Nephron (organoid): ENCODE results near the gene KMT2B.

Experiments used
- H3K27ac Mint-ChIP-seq, 3 experiments: 2 replicates each; pipeline ENCODE4 v1.8.0; 2020; ENCODE audit warnings: mixed read lengths in 3 of 3, mild to moderate bottlenecking in 2 of 3, moderate library complexity in 1 of 3
- H3K27me3 Mint-ChIP-seq: 2 replicates; pipeline ENCODE4 v1.8.0; 2021; ENCODE audit warnings: low read depth, mild to moderate bottlenecking, moderate library complexity, mixed read lengths
- H3K36me3 Mint-ChIP-seq: 2 replicates; pipeline ENCODE4 v1.8.0; 2020; ENCODE audit warnings: low read depth, mixed read lengths
- H3K4me1 Mint-ChIP-seq: 2 replicates; pipeline ENCODE4 v1.8.0; 2020; ENCODE audit warnings: mixed read lengths
- H3K4me3 Mint-ChIP-seq, 3 experiments: 2 replicates each; pipeline ENCODE4 v1.8.0; 2020; ENCODE audit warnings: mild to moderate bottlenecking in 3 of 3, mixed read lengths in 3 of 3, moderate library complexity in 2 of 3
- H3K9me3 Mint-ChIP-seq: 2 replicates; pipeline ENCODE4 v1.8.0; 2020; ENCODE audit warnings: mixed read lengths
- TF ChIP-seq, protein P1 (sequence below), 3 experiments: fragments of 200-600 bp; sonication (generic); IDR thresholded peaks; one replicate each; pipeline ENCODE4 v1.5.0; 2021; ENCODE audit warnings: antibody characterized with exemption in 3 of 3; ENCODE audit not compliant: unreplicated experiment in 3 of 3

KMT2B gene

DNA sequence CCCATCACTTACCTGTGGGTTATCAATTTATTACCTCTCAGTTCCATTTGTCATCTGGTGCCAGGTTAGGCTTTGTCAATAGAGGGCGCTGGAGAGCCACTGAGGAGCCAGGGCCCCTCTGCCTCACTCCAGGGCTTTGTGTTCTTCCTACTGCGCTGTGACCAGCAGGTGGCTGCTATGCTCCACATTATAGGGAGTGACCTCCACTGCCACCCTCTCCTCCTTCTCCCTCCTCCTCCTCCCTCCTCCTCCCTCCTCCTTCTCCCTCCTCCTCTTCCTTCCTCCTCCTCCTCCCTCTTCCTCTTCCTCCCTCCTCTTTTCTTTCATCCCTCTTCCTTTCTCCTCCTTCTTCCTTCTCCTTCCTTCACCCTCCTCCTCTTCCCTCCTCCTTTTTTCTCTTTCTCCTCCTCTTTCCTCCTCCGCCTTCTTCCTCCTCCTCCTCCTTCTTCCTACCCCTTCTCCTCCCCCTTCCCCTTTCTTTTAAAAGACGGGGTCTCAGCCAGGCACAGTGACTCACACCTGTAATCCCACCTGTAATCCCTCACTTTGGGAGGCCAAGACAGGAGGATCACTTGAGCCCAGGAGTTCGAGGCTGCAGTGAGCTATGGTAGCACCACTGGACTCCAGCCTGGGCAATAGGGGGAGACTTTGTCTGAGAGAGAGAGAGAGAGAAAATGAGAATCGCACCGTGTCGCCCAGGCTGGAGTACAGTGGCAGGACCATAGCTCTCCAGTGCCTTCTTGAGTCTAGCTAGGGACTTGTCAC lies 23.8 kb upstream of the KMT2B start:
- no peak overlapping the region for H3K4me3 Mint-ChIP-seq
- H3K36me3 Mint-ChIP-seq = no peaks in the 10 kb centered on the region
- no peaks in the 10 kb centered on the region for H3K4me1 Mint-ChIP-seq
- no peaks in the 10 kb centered on the region for H3K27me3 Mint-ChIP-seq
- no peak overlapping the region for H3K27ac Mint-ChIP-seq
- TF ChIP-seq, protein P1, sequence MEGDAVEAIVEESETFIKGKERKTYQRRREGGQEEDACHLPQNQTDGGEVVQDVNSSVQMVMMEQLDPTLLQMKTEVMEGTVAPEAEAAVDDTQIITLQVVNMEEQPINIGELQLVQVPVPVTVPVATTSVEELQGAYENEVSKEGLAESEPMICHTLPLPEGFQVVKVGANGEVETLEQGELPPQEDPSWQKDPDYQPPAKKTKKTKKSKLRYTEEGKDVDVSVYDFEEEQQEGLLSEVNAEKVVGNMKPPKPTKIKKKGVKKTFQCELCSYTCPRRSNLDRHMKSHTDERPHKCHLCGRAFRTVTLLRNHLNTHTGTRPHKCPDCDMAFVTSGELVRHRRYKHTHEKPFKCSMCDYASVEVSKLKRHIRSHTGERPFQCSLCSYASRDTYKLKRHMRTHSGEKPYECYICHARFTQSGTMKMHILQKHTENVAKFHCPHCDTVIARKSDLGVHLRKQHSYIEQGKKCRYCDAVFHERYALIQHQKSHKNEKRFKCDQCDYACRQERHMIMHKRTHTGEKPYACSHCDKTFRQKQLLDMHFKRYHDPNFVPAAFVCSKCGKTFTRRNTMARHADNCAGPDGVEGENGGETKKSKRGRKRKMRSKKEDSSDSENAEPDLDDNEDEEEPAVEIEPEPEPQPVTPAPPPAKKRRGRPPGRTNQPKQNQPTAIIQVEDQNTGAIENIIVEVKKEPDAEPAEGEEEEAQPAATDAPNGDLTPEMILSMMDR (IDR thresholded peaks at IDR 0.05; ENCODE audit: unreplicated experiment in 3 of 3) = peak; percentile 96 to 97 (median 96)
- no peaks in the 10 kb centered on the region for H3K9me3 Mint-ChIP-seq

DNA sequence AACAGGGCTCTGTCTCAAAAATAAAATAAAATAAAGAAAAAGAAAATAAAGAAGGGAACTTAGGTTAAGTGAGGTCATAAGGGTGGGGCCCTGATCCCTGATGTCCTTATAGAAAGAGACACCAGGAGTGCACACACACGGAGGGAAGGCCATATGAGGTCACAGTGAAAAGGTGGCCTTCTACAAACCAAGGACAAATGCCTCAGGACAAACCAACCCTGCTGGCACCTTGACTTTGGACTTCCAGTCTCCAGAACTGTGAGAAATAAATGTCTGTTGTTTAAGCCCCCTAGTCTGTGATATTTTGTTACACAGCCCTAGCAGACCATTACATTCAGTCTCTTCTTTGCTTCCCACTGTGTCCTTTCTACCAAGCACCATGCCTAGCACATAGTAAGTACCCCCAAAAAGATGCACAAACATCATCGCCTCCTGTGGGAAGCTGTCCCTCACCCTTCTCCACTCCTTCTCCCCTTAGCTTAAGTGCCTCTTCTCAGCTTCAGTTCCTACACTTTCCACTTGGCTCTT lies 21.8 kb upstream of the KMT2B start:
- no peak overlapping the region for H3K27ac Mint-ChIP-seq
- TF ChIP-seq, protein P1 (IDR thresholded peaks at IDR 0.05; ENCODE audit: unreplicated experiment in 3 of 3) = no peak
- no peaks in the 10 kb centered on the region for H3K4me1 Mint-ChIP-seq
- no peaks in the 10 kb centered on the region for H3K9me3 Mint-ChIP-seq
- no peak overlapping the region for H3K4me3 Mint-ChIP-seq
- no peaks in the 10 kb centered on the region for H3K36me3 Mint-ChIP-seq
- H3K27me3 Mint-ChIP-seq = no peaks in the 10 kb centered on the region

DNA sequence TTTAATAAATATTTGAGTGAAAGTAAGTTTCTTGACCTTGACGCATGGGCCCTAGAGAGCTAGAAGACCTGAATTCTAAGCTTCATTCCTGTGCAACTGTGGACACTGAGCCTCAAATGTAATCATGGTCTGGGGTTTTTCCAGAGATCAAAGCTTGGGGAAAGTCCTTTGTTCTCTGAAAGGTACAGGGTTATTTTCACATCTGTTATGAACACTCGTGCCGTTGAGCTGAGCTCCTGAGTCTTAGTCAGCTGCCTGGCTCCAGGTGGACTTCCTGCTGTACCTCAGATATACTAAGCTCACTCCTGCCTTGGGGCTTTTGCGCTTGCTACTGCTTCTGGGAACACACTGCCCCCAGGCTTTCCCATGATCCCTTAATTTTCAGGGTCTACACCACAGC lies 21.0 kb upstream of the KMT2B start:
- Mint-ChIP-seq H3K9me3 (no peaks in the 10 kb centered on the region), H3K4me1 (no peaks in the 10 kb centered on the region), H3K36me3 (no peaks in the 10 kb centered on the region), H3K27me3 (no peaks in the 10 kb centered on the region), H3K4me3 (no peak overlapping the region), H3K27ac (no peak overlapping the region)
- TF ChIP-seq, protein P1 (IDR thresholded peaks at IDR 0.05; ENCODE audit: unreplicated experiment in 3 of 3) = no peak

DNA sequence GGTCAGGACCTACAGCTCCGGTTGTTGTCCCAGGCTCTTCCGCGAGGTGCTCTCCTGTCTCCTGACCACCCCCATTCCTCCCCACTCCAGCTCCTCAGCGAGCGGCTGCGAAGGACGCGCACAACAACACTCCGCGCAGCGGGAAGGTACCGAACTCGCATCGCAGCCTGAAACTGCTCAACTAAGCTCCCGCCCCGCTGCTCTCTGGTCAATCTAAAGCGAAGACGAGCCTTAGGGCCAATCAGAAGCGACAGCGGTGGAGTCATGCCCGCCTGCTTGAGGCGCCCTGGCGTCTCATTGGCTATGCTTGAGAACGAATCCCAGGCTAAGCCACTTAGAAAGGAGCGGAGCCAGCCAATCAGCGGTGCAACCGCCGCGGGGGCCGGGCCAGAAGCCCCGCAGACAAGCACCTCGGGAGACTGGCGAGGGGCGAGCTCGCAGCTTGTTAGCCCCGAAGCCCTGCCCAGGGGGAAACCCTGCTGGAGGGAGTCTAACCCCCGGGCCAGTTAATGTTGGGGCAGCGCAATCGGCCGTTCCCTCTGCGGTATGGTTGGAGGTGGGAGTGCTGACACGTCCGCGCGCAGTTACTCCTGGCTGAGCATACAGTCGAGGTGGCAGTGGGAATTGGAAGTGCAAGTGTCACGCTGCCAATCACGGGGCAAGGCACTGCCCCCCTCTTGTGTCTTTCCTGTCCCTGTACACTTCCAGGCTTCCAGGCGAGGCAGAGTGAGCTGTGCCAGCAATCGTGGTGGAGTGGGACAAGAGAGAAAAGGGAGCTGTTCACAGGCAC lies 15.4 kb upstream of the KMT2B start:
- Mint-ChIP-seq H3K36me3 (no peaks in the 10 kb centered on the region), H3K4me3 (peak overlapping the region; percentile 89 to 91 (median 91)), H3K9me3 (no peaks in the 10 kb centered on the region), H3K27me3 (peaks cover 4% of the 10 kb centered on the region), H3K4me1 (peaks cover 5% of the 10 kb centered on the region), H3K27ac (peak overlapping the region; percentile 10 to 80 (median 60))
- TF ChIP-seq, protein P1 (IDR thresholded peaks at IDR 0.05; ENCODE audit: unreplicated experiment in 3 of 3) = no peak

DNA sequence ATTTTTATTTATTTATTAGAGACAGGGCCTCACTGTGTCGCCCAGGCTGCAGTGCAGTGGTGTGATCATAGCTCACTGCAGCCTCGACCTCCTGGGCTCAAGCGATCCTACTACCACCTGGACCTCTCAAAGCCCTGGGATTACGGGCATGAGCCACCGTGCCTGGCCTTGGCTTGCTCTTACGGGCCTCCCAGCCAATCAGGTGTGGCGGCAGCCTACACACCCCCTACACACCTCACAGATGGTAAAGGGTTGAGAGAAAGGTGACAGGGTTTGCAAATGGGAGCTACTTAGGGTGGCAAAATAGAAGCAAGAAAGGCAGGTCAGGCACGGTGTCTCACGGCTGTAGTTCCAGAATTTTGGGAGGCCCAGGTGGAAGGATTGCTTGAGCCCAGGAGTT lies 14.5 kb upstream of the KMT2B start:
- TF ChIP-seq, protein P1 (IDR thresholded peaks at IDR 0.05; ENCODE audit: unreplicated experiment in 3 of 3) = no peak
- H3K9me3 Mint-ChIP-seq = no peaks in the 10 kb centered on the region
- peaks cover 7% of the 10 kb centered on the region for H3K27me3 Mint-ChIP-seq

More for the DNA sequence above, 14.5 kb upstream of the KMT2B start:
- Mint-ChIP-seq H3K27ac (no peak overlapping the region), H3K4me1 (peaks cover 5% of the 10 kb centered on the region), H3K36me3 (no peaks in the 10 kb centered on the region), H3K4me3 (no peak overlapping the region)
